ENCODE results near the gene HABP4. TPM values are rescaled to one million over a fixed set of nuclear protein-coding genes. Genes with fewer than 3 reads are reported as not detected.

HABP4 gene
- total and polyA plus RNA-seq, 10 of the 15 experiments (the other 5 are each of a cell fraction or from before 2014, with no cell fraction given): 1.6 to 15.4 (median 11.6) TPM

- TF ChIP-seq ZBTB4 (CRISPR knock-in tag; IDR thresholded peaks at IDR 0.05) (no peak), CHD2 (IDR thresholded peaks at IDR 0.05; ENCODE audit: borderline replicate concordance, low read depth, low read length) (no peak), HCFC1 (IDR thresholded peaks at IDR 0.05; ENCODE audit: low read length) (no peak), FOXM1 (IDR thresholded peaks at IDR 0.05; ENCODE audit: low read depth, low read length) (no peak), SIX5 (IDR thresholded peaks at IDR 0.05; ENCODE audit: low read depth, low read length, severe bottlenecking) (no peak), ZSCAN29 (IDR thresholded peaks at IDR 0.05) (no peak), ELK1 (IDR thresholded peaks at IDR 0.05; ENCODE audit: low read depth, low read length) (no peak), PAX5 (IDR thresholded peaks at IDR 0.05; ENCODE audit: borderline replicate concordance, low read depth, low read length) (no peak)
Observed at GRCh38 chr9:96510258-96510657, 60.3 kb downstream of the HABP4 start (continued).

GRCh38 chr9:96512240-96512639, 62.3 kb downstream of the HABP4 start:
- Histone ChIP-seq H3K4me2 (ENCODE audit: control insufficient read depth, insufficient read depth) (no peak overlapping the region), H3K27me3 (replicated peaks in 1 of 2; ENCODE audit: control insufficient read depth in 2 of 2, insufficient read depth in 2 of 2, low read length in 1 of 2) (no peaks in the 10 kb centered on the region; a peak in 1 of 4 replicates), H3K36me3 (ENCODE audit: control insufficient read depth in 2 of 2, insufficient read depth in 2 of 2, low read length in 1 of 2) (no peaks in the 10 kb centered on the region), H3K4me3 (no peak overlapping the region), H3K4me1 (ENCODE audit: control insufficient read depth, insufficient read depth, low read length) (no peaks in the 10 kb centered on the region), H3K9ac (ENCODE audit: control insufficient read depth, insufficient read depth, low read length) (no peak overlapping the region), H2AFZ (ENCODE audit: control insufficient read depth, low read depth, low read length) (no peak overlapping the region), H3K27ac (ENCODE audit: control insufficient read depth, insufficient read depth) (no peak overlapping the region), H3K9me3 (replicated peaks; ENCODE audit: control insufficient read depth, insufficient read depth, low read length) (no peaks in the 10 kb centered on the region), H3K79me2 (ENCODE audit: control insufficient read depth, insufficient read depth, low read length) (no peaks in the 10 kb centered on the region), H4K20me1 (ENCODE audit: control insufficient read depth, insufficient read depth) (no peaks in the 10 kb centered on the region)
- in situ Hi-C loops (cut with MboI) (no loop called here), intact Hi-C loops (cut with micrococcal nuclease; ENCODE audit: unreplicated experiment) (no loop called here)
- ChIA-PET CTCF (interaction anchor here (1.5 kb wide), 1 partner anchor 11 kb away, joined by 6 read pairs; no protein-coding TSS in a partner anchor), POLR2A (no interaction called here), RAD21 (ENCODE audit: unreplicated experiment) (no interaction called here), SMC1A (ENCODE audit: uncharacterized antibody, unreplicated experiment) (interaction anchor here (1.3 kb wide), 1 partner anchor 12 kb away, joined by 3 read pairs; no protein-coding TSS in a partner anchor)
- DNase-seq (ENCODE audit: low read depth, low spot score) (no peak), ATAC-seq (no peak), FAIRE-seq (no peak)
- no peak for TF ChIP-seq LARP7 (IDR thresholded peaks at IDR 0.05)
- TF ChIP-seq IRF3 (IDR thresholded peaks at IDR 0.05): no peak
- no peak for TF ChIP-seq SRF (IDR thresholded peaks at IDR 0.05; ENCODE audit: low read depth in 2 of 2, low read length in 2 of 2)
- 30% methylated on average over 3 of the region's 3 CpGs for WGBS (ENCODE audit: insufficient coverage, insufficient replicate concordance, low lambda C conversion rate, missing lambda C conversion rate)
- BruUV-seq (replicated peaks): no TSS peak

Measured in GM12878 (cell line).